Fibroblast of skin of right biceps (primary cell): ENCODE results near the gene MS4A6E.
A peak's percentile ranks its signal among the peaks of the same experiment; 100 is the strongest.
"Not testable (repeated sequence)": the region's sequence is repeated elsewhere in the genome, so short reads cannot be mapped to it uniquely, and the experiment has no call there.

ENCODE experiments used
- DNase-seq: peaks from one replicate; pipeline ENCODE4 v3.0.0-alpha.2; 2013

The MS4A6E gene

GRCh38 chr11:60338053-60338452 lies 11.0 kb downstream of the MS4A6E start:
- DNase-seq, result no peak

GRCh38 chr11:60339356-60339755 lies 12.3 kb downstream of the MS4A6E start:
- DNase-seq, result no peak

GRCh38 chr11:60343094-60343704 lies 16.1 kb downstream of the MS4A6E start:
- DNase-seq, result no peak

GRCh38 chr11:60344146-60344545 lies 17.1 kb downstream of the MS4A6E start:
- no peak for DNase-seq

GRCh38 chr11:60345489-60345888 lies 18.4 kb downstream of the MS4A6E start:
- no peak for DNase-seq

GRCh38 chr11:60347084-60347797 lies 20.2 kb downstream of the MS4A6E start:
- DNase-seq, result no peak

GRCh38 chr11:60348116-60348515 lies 21.1 kb downstream of the MS4A6E start:
- DNase-seq, result no peak

GRCh38 chr11:60349990-60350389 lies 22.9 kb downstream of the MS4A6E start:
- DNase-seq, result no peak

- no peak for DNase-seq
These were observed 30.7 kb downstream of the MS4A6E start for GRCh38 chr11:60357771-60358170.

GRCh38 chr11:60360621-60361020 lies 33.6 kb downstream of the MS4A6E start:
- no peak for DNase-seq

- no peak for DNase-seq
These were observed 35.2 kb downstream of the MS4A6E start for GRCh38 chr11:60362241-60362640.

GRCh38 chr11:60363542-60364470 lies 36.8 kb downstream of the MS4A6E start:
- peak; percentile 34 for DNase-seq

GRCh38 chr11:60366262-60366904 lies 39.3 kb downstream of the MS4A6E start:
- DNase-seq, result not testable (repeated sequence)

GRCh38 chr11:60367009-60367408 lies 40.0 kb downstream of the MS4A6E start:
- DNase-seq, result no peak

- no peak for DNase-seq
These were observed 40.8 kb downstream of the MS4A6E start for GRCh38 chr11:60367896-60368295.

GRCh38 chr11:60370252-60370810 lies 43.3 kb downstream of the MS4A6E start:
- DNase-seq, result no peak

- DNase-seq, result no peak
These were observed 43.8 kb downstream of the MS4A6E start for GRCh38 chr11:60370811-60371298.

- no peak for DNase-seq
These were observed 44.3 kb downstream of the MS4A6E start for GRCh38 chr11:60371386-60371785.

GRCh38 chr11:60371854-60372253 lies 44.8 kb downstream of the MS4A6E start:
- DNase-seq, result no peak

- DNase-seq, result no peak
These were observed 45.7 kb downstream of the MS4A6E start for GRCh38 chr11:60372767-60373166.

GRCh38 chr11:60375316-60375715 lies 48.3 kb downstream of the MS4A6E start:
- no peak for DNase-seq

GRCh38 chr11:60376601-60377000 lies 49.5 kb downstream of the MS4A6E start:
- DNase-seq, result no peak
